Endodermal cell (in vitro differentiated cells): ENCODE results near the gene TTC34. TPM values are rescaled to one million over a fixed set of nuclear protein-coding genes. Genes with fewer than 3 reads are reported as not detected.
"Not testable (repeated sequence)": the region's sequence is repeated elsewhere in the genome, so short reads cannot be mapped to it uniquely, and the experiment has no call there.

Experiments
- DNase-seq: peaks from one replicate; pipeline ENCODE4 v3.0.0-alpha.2; 2017
- H3K27ac ChIP-seq: 2 replicates; pipeline ENCODE4 v1.5.1; 2013; ENCODE audit warnings: mild to moderate bottlenecking, low read depth, low read length, moderate library complexity
- H3K27me3 ChIP-seq: 2 replicates; pipeline ENCODE4 v1.6.1; 2013; ENCODE audit warnings: mild to moderate bottlenecking, low read length, moderate library complexity; ENCODE audit not compliant: insufficient read depth, control insufficient read depth, poor library complexity, severe bottlenecking
- H3K36me3 ChIP-seq: 2 replicates; pipeline ENCODE4 v1.7.0; 2013; ENCODE audit warnings: mild to moderate bottlenecking, low read length, moderate library complexity; ENCODE audit not compliant: control insufficient read depth, insufficient read depth
- H3K4me1 ChIP-seq: one replicate; pipeline ENCODE4 v1.7.0; 2013; ENCODE audit warnings: low read length; ENCODE audit not compliant: control insufficient read depth, insufficient read depth
- H3K4me3 ChIP-seq: 2 replicates; pipeline ENCODE4 v1.5.1; 2013; ENCODE audit warnings: mild to moderate bottlenecking, low read length, moderate library complexity
- H3K9ac ChIP-seq: 2 replicates; pipeline ENCODE4 v1.6.1; 2013; ENCODE audit warnings: mild to moderate bottlenecking, low read length, moderate library complexity; ENCODE audit not compliant: poor library complexity, severe bottlenecking; ENCODE audit errors: extremely low read depth
- H3K9me3 ChIP-seq: 2 replicates; pipeline ENCODE4 v1.6.1; 2013; ENCODE audit warnings: mild to moderate bottlenecking, low read length, moderate library complexity; ENCODE audit not compliant: control insufficient read depth
- H3K27ac Mint-ChIP-seq: 2 replicates; pipeline ENCODE4 v1.8.0; 2020; ENCODE audit warnings: mixed read lengths
- H3K27me3 Mint-ChIP-seq: 2 replicates; pipeline ENCODE4 v1.8.0; 2021; ENCODE audit warnings: mild to moderate bottlenecking, mixed read lengths; ENCODE audit not compliant: insufficient read depth
- H3K36me3 Mint-ChIP-seq: 2 replicates; pipeline ENCODE4 v1.8.0; 2020; ENCODE audit warnings: low read depth, mixed read lengths
- H3K4me1 Mint-ChIP-seq: 2 replicates; pipeline ENCODE4 v1.8.0; 2020; ENCODE audit warnings: mixed read lengths
- H3K4me3 Mint-ChIP-seq: 2 replicates; pipeline ENCODE4 v1.8.0; 2020; ENCODE audit warnings: mild to moderate bottlenecking, moderate library complexity, mixed read lengths
- H3K9me3 Mint-ChIP-seq: 2 replicates; pipeline ENCODE4 v1.8.0; 2020; ENCODE audit warnings: mild to moderate bottlenecking, mixed read lengths
- WGBS, 2 experiments: methylation state at CpG; one replicate each; pipeline versions ENCODE4 v1.1.5 to v1.1.7; 2013; ENCODE audit warnings: missing lambda C conversion rate in 2 of 2, mixed read lengths in 1 of 2; ENCODE audit not compliant: insufficient coverage in 1 of 2, insufficient read length in 1 of 2; 5-methylcytosine and 5-hydroxymethylcytosine counted together
- total RNA-seq, 2 donors: library from RNA; stranded (reverse); fragmentation: NEBNext Ultra II Directional in 1 of 2; extraction: Animal tissue kit (Norgen Biotek cat#: 25700) in 1 of 2; gene quantifications; 2 replicates in 1 of 2; 3 replicates in 1 of 2; pipeline ENCODE4 v1.2.1, GENCODE V29; 2021
- TF ChIP-seq, protein P1 (sequence below): fragments of 200-600 bp; sonication (generic); conservative IDR thresholded peaks from 2 replicates; pipeline ENCODE4 v1.5.0; 2021; ENCODE audit warnings: antibody characterized with exemption, mild to moderate bottlenecking

TTC34 gene
- total RNA-seq, 2 donors from 2014 or later = 2.4 to 3.1 TPM

DNA sequence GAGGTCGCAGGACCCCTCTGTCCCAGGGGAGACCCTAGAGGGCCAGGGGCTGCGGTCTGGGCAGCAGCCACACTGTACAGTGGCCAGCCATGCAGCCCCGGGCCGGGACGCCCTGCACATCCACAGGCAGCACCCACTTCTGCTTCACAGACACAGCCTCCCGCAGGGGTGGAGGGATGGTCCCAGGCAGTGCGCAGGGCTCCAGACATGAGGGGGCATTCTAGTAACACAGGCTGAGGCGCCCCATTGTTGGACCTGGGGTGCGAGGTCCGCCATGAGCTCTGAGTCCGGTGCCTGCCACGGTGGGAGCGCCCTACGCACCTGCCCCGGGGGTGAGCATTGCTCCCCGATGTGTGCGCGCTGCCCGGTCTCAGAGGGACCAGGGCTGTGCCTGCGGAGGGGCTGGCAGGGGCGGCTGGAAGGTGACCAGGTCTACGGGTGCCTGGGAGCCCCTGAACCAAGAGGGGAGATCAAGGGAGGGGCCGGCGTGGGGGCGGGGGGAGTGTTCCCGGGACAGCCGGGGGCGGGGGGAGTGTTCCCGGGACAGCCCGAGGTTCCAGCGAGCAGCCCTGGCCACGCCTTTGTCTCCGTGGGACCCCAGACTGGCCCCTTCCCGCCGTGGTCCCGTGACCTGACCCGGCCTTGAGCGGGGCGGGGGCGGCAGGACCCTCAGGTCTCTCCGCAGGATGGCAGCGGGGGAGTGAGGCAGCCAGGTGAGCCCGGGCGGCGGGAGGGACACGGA lies 173.1 kb downstream of the TTC34 start:
- 42 to 45% methylated on average over 6 to 46 of the region's 46 CpGs for WGBS, 2 experiments
- peak; percentile 50 for DNase-seq

DNA sequence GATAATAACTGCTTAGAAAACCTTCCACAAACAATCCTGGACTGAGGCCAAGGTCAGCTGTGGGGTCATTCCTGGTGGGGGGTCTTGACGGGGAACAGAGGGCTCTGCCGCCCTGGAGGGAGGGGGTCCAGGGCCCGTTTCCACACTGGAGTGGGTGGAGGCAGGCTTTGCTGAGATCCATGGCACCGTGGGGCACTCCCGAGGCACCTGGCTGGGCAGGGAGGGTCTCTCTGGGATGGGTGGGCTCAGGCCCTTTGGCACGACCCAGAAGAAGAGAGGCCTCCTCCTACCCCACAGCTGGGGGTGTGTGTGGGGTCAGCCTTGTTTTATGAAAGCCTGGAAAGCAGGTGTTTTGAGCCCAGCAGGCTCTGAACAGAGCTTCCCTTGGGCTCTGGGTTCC lies 173.7 kb downstream of the TTC34 start:
- 69% methylated on average over 6 of the region's 6 CpGs; no CpG with 5 or more reads in 1 of the 2 experiments for WGBS, 2 experiments
- Histone ChIP-seq H3K9me3 (peaks cover 7% of the 10 kb centered on the region), H3K27ac (no peak overlapping the region), H3K27me3 (peaks cover 50% of the 10 kb centered on the region), H3K4me1 (no peaks in the 10 kb centered on the region), H3K4me3 (no peak overlapping the region), H3K36me3 (no peaks in the 10 kb centered on the region), H3K9ac (no peak overlapping the region)
- no peaks in the 10 kb centered on the region for H3K36me3 Mint-ChIP-seq
- TF ChIP-seq, protein P1, sequence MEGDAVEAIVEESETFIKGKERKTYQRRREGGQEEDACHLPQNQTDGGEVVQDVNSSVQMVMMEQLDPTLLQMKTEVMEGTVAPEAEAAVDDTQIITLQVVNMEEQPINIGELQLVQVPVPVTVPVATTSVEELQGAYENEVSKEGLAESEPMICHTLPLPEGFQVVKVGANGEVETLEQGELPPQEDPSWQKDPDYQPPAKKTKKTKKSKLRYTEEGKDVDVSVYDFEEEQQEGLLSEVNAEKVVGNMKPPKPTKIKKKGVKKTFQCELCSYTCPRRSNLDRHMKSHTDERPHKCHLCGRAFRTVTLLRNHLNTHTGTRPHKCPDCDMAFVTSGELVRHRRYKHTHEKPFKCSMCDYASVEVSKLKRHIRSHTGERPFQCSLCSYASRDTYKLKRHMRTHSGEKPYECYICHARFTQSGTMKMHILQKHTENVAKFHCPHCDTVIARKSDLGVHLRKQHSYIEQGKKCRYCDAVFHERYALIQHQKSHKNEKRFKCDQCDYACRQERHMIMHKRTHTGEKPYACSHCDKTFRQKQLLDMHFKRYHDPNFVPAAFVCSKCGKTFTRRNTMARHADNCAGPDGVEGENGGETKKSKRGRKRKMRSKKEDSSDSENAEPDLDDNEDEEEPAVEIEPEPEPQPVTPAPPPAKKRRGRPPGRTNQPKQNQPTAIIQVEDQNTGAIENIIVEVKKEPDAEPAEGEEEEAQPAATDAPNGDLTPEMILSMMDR = no peak
- DNase-seq = no peak
- H3K27me3 Mint-ChIP-seq = peaks cover 86% of the 10 kb centered on the region
- H3K4me3 Mint-ChIP-seq = peak overlapping the region; percentile 19
- H3K27ac Mint-ChIP-seq = no peak overlapping the region
- H3K9me3 Mint-ChIP-seq = no peaks in the 10 kb centered on the region
- no peaks in the 10 kb centered on the region for H3K4me1 Mint-ChIP-seq

More for the DNA sequence above, 173.1 kb downstream of the TTC34 start:
- Histone ChIP-seq H3K4me1 (no peaks in the 10 kb centered on the region), H3K27me3 (peaks cover 50% of the 10 kb centered on the region), H3K9ac (no peak overlapping the region), H3K36me3 (no peaks in the 10 kb centered on the region), H3K27ac (no peak overlapping the region), H3K9me3 (peaks cover 7% of the 10 kb centered on the region), H3K4me3 (no peak overlapping the region)
- Mint-ChIP-seq H3K27ac (no peak overlapping the region), H3K9me3 (no peaks in the 10 kb centered on the region), H3K27me3 (peaks cover 89% of the 10 kb centered on the region), H3K36me3 (no peaks in the 10 kb centered on the region), H3K4me1 (no peaks in the 10 kb centered on the region), H3K4me3 (peak overlapping the region; percentile 19)
- TF ChIP-seq, protein P1 = no peak

DNA sequence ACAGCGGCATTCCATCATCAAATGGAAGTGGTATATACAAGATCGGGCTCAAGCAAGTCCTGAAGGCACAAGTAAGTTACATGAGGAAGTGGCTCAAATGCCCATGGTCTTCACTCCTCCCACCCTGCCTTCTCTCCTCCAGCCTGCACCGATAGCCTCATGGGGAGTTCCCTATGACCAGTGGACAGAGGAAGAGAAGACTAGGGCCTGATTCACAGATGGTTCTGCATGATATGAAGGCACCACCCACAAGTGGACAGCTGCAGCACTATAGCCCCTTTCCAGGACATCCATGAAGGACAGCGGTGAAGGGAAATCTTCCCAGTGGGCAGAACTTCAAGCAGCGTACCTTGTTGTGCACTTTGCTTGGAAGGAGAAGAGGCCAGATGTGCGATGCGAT lies 175.7 kb downstream of the TTC34 start:
- WGBS, 2 experiments = 72 to 74% methylated on average over 7 of the region's 7 CpGs

More for the DNA sequence above, 175.7 kb downstream of the TTC34 start:
- H3K4me3 ChIP-seq, H3K36me3 ChIP-seq, H3K4me1 ChIP-seq, H3K27ac Mint-ChIP-seq, H3K9ac ChIP-seq, H3K27ac ChIP-seq, DNase-seq, H3K4me3 Mint-ChIP-seq, H3K4me1 Mint-ChIP-seq, H3K36me3 Mint-ChIP-seq: not testable (repeated sequence)
- H3K27me3 Mint-ChIP-seq = peaks cover 68% of the 10 kb centered on the region
- peaks cover 48% of the 10 kb centered on the region for H3K27me3 ChIP-seq
- peaks cover 16% of the 10 kb centered on the region for H3K9me3 Mint-ChIP-seq
- peaks cover 20% of the 10 kb centered on the region for H3K9me3 ChIP-seq
